HG03066 (cell line): ENCODE measurements around the gene KCNJ13.

Source experiments
- ATAC-seq: cut with Tn5 transposase; IDR thresholded peaks from one replicate; pipeline ENCODE4 v1.9.1; 2021; ENCODE audit warnings: low read depth; ENCODE audit not compliant: unreplicated experiment

The KCNJ13 gene

GRCh38 chr2:232776435-232776834 is at the start of gene KCNJ13:
KCNJ13 (minus strand) TSS chr2:232776565; CDS start chr2:232771362, 5,203 bp downstream.
- no peak for ATAC-seq

- no peak for ATAC-seq
These were observed 41.4 kb upstream of the KCNJ13 start for GRCh38 chr2:232817756-232818155.

GRCh38 chr2:232816657-232817056 is 40.3 kb upstream of the KCNJ13 start:
- no peak for ATAC-seq

GRCh38 chr2:232815569-232815968 is 39.2 kb upstream of the KCNJ13 start:
- no peak for ATAC-seq

GRCh38 chr2:232810444-232810843 is 34.1 kb upstream of the KCNJ13 start:
- ATAC-seq = no peak

GRCh38 chr2:232809349-232810124 is 33.2 kb upstream of the KCNJ13 start:
- ATAC-seq = no peak

- ATAC-seq = no peak
These were observed 25.7 kb upstream of the KCNJ13 start for GRCh38 chr2:232802091-232802490.

GRCh38 chr2:232800166-232800565 is 23.8 kb upstream of the KCNJ13 start:
- no peak for ATAC-seq

- no peak for ATAC-seq
These were observed 21.8 kb upstream of the KCNJ13 start for GRCh38 chr2:232798187-232798586.

- no peak for ATAC-seq
These were observed 19.6 kb upstream of the KCNJ13 start for GRCh38 chr2:232795920-232796319.

GRCh38 chr2:232794981-232795380 is 18.6 kb upstream of the KCNJ13 start:
- no peak for ATAC-seq

- ATAC-seq = no peak
These were observed 16.9 kb upstream of the KCNJ13 start for GRCh38 chr2:232793271-232793670.

- ATAC-seq = no peak
These were observed 15.2 kb upstream of the KCNJ13 start for GRCh38 chr2:232791518-232791917.

GRCh38 chr2:232789082-232789481 is 12.7 kb upstream of the KCNJ13 start:
- ATAC-seq = no peak

GRCh38 chr2:232787806-232788205 is 11.4 kb upstream of the KCNJ13 start:
- ATAC-seq = no peak

GRCh38 chr2:232783278-232783677 is 6.9 kb upstream of the KCNJ13 start:
- no peak for ATAC-seq

- peak; percentile 93 for ATAC-seq
These were observed 5.4 kb upstream of the KCNJ13 start for GRCh38 chr2:232781765-232782164.

- no peak for ATAC-seq
These were observed 3.6 kb upstream of the KCNJ13 start for GRCh38 chr2:232779934-232780333.

- ATAC-seq = no peak
These were observed 3.1 kb upstream of the KCNJ13 start for GRCh38 chr2:232779465-232779864.

- ATAC-seq = no peak
These were observed 911 bp upstream of the KCNJ13 start for GRCh38 chr2:232777276-232777675.

GRCh38 chr2:232773815-232774214 is 2.5 kb downstream of the KCNJ13 start:
- ATAC-seq = no peak

GRCh38 chr2:232772531-232772930 is 3.8 kb downstream of the KCNJ13 start:
- peak; percentile 70 for ATAC-seq

GRCh38 chr2:232771870-232772269 is 4.5 kb downstream of the KCNJ13 start:
- no peak for ATAC-seq
